Measurements from ENCODE around the gene PFAS. TPM values are rescaled to one million over a fixed set of nuclear protein-coding genes. Genes with fewer than 3 reads are reported as not detected.

The PFAS gene
- total and polyA plus RNA-seq, 2 experiments from 2014 or later, result 96.1 to 168 TPM

DNA sequence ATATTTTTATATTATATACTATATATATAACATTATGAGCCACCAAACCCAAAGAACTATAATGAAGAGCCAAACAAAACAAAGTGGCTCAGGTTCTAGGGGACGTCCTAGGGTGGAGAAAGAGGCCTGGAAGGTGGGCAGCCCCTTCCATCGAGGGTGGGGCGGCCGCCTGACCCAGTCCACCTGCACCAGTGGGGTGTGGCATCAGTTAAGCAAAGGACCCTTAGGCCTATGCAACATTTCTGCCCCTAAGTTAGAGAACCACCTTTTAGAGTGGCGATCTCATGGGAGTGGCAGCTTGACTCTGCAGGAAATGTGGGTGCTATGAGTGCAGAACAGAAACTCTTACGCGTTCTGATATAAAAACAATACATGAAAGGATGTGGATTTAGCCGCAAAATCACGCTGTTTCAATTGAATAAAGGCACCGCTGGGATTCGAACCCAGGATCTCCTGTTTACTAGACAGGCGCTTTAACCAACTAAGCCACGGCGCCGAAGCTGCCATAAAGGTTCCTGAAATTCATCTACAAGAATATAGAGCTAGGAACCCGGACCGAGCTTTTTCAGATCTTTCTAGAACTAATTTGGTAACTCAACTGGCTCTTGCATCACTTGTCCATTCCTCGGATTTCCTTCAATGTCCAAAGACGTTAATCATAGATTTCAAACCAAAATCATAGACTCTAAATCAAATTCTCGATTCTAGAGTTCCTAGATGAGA, 23.1 kb upstream of the PFAS start:
- H3K79me2 ChIP-seq (replicated peaks; ENCODE audit: insufficient read depth), result no peaks in the 10 kb centered on the region
- TF ChIP-seq ZNF331 (CRISPR knock-in tag; IDR thresholded peaks at IDR 0.05; ENCODE audit: low read depth), result no peak
- TF ChIP-seq EZH2phosphoT487 (IDR thresholded peaks at IDR 0.05; ENCODE audit: unreplicated experiment), result no peak
- TF ChIP-seq ETS1 (IDR thresholded peaks at IDR 0.05), result 0 out of 2 replicates have a peak, but pooled peaks have one; percentile 8
- TF ChIP-seq, protein P1, sequence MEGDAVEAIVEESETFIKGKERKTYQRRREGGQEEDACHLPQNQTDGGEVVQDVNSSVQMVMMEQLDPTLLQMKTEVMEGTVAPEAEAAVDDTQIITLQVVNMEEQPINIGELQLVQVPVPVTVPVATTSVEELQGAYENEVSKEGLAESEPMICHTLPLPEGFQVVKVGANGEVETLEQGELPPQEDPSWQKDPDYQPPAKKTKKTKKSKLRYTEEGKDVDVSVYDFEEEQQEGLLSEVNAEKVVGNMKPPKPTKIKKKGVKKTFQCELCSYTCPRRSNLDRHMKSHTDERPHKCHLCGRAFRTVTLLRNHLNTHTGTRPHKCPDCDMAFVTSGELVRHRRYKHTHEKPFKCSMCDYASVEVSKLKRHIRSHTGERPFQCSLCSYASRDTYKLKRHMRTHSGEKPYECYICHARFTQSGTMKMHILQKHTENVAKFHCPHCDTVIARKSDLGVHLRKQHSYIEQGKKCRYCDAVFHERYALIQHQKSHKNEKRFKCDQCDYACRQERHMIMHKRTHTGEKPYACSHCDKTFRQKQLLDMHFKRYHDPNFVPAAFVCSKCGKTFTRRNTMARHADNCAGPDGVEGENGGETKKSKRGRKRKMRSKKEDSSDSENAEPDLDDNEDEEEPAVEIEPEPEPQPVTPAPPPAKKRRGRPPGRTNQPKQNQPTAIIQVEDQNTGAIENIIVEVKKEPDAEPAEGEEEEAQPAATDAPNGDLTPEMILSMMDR (conservative IDR thresholded peaks at IDR 0.05; ENCODE audit: low read depth in 2 of 2), result no peak
- no peak for TF ChIP-seq POLR2AphosphoS5 (IDR thresholded peaks at IDR 0.05; ENCODE audit: low read depth)
- no peak for TF ChIP-seq STAT1 (IDR thresholded peaks at IDR 0.05; ENCODE audit: unreplicated experiment)
- TF ChIP-seq NANOG (IDR thresholded peaks at IDR 0.05; ENCODE audit: borderline replicate concordance), result no peak
- TF ChIP-seq ZNF114 (CRISPR knock-in tag; IDR thresholded peaks at IDR 0.05), result 0 out of 2 replicates have a peak, but pooled peaks have one; percentile 57
- no peak for TF ChIP-seq EZH2 (IDR thresholded peaks at IDR 0.05; ENCODE audit: low read depth, unreplicated experiment)
- no peak for TF ChIP-seq CREB1 (CRISPR knock-in tag; IDR thresholded peaks at IDR 0.05; ENCODE audit: low read depth)
- TF ChIP-seq JUNB (IDR thresholded peaks at IDR 0.05; ENCODE audit: unreplicated experiment), result no peak
- TF ChIP-seq ZNF462 (CRISPR knock-in tag; IDR thresholded peaks at IDR 0.05), result no peak
- no peak for TF ChIP-seq REST (IDR thresholded peaks at IDR 0.05; ENCODE audit: unreplicated experiment)
- H3K9me3 Mint-ChIP-seq, result peaks cover 29% of the 10 kb centered on the region
- no peak overlapping the region for H2AFZ ChIP-seq
- peak overlapping the region; percentile 75 for H3K4me2 ChIP-seq
- H3K9me2 ChIP-seq (ENCODE audit: insufficient read depth), result no peaks in the 10 kb centered on the region
- peaks cover 35% of the 10 kb centered on the region for H3F3A ChIP-seq (replicated peaks; ENCODE audit: low read depth)
- ATAC-seq, result no peak
- H3K4me1 Mint-ChIP-seq, result peaks cover 10% of the 10 kb centered on the region
- H3K27me3 ChIP-seq (ENCODE audit: insufficient read depth), result no peaks in the 10 kb centered on the region
- H3K4me3 ChIP-seq, result peak overlapping the region; percentile 58
- peaks cover 4% of the 10 kb centered on the region for H4K20me1 ChIP-seq (replicated peaks; ENCODE audit: insufficient read depth)
- H3K27ac Mint-ChIP-seq, result peak overlapping the region; percentile 99
- peak overlapping the region; percentile 70 for H3K4me3 Mint-ChIP-seq
- H3K36me3 Mint-ChIP-seq (ENCODE audit: low read depth), result peaks cover 43% of the 10 kb centered on the region
- H3K27me3 Mint-ChIP-seq (ENCODE audit: insufficient read depth, low read depth, poor library complexity), result peaks cover 53% of the 10 kb centered on the region
- peak overlapping the region; percentile 91 for H3K27ac ChIP-seq (ENCODE audit: low read depth)
- peaks cover 6% of the 10 kb centered on the region; the same call in 1 of the 2 replicates for H3K4me1 ChIP-seq (ENCODE audit: insufficient read depth)
- peaks cover 4% of the 10 kb centered on the region; the same call in 1 of the 2 replicates for H3K36me3 ChIP-seq (ENCODE audit: insufficient read depth)
- DNase-seq (ENCODE audit: low spot score), result peak; percentile 85

All from GM23338 (cell line).